ES-I3 (cell line): ENCODE data around the gene ST8SIA4.
"Not testable (repeated sequence)": the region's sequence is repeated elsewhere in the genome, so short reads cannot be mapped to it uniquely, and the experiment has no call there.

Source experiments
- H3K36me3 ChIP-seq: 2 replicates; pipeline ENCODE4 v1.6.1; 2013; ENCODE audit warnings: mild to moderate bottlenecking, low read length, control low read depth, moderate library complexity; ENCODE audit not compliant: insufficient read depth
- H3K4me1 ChIP-seq: 2 replicates; pipeline ENCODE4 v1.6.1; 2013; ENCODE audit warnings: mild to moderate bottlenecking, control low read depth, low read length; ENCODE audit not compliant: insufficient read depth
- H3K9ac ChIP-seq: 2 replicates; pipeline ENCODE4 v1.6.1; 2013; ENCODE audit warnings: low read depth, mild to moderate bottlenecking, low read length, moderate library complexity
- H3K9me3 ChIP-seq: 2 replicates; pipeline ENCODE4 v1.6.1; 2013; ENCODE audit warnings: mild to moderate bottlenecking, low read length, moderate library complexity; ENCODE audit not compliant: control insufficient read depth, insufficient read depth

The ST8SIA4 gene

GRCh38 chr5:100794218-100794617 lies 108.9 kb downstream of the ST8SIA4 start:
- no peaks in the 10 kb centered on the region; the same call in 1 of the 2 replicates for H3K4me1 ChIP-seq
- H3K36me3 ChIP-seq: no peaks in the 10 kb centered on the region
- no peaks in the 10 kb centered on the region for H3K9me3 ChIP-seq

GRCh38 chr5:100792781-100793180 lies 110.3 kb downstream of the ST8SIA4 start:
- Histone ChIP-seq H3K36me3 (no peaks in the 10 kb centered on the region), H3K4me1 (no peaks in the 10 kb centered on the region; the same call in 1 of the 2 replicates), H3K9me3 (no peaks in the 10 kb centered on the region), H3K9ac (no peak overlapping the region)

More at GRCh38 chr5:100794218-100794617, 108.9 kb downstream of the ST8SIA4 start:
- no peak overlapping the region for H3K9ac ChIP-seq

- Histone ChIP-seq H3K4me1 (no peaks in the 10 kb centered on the region; the same call in 1 of the 2 replicates), H3K9ac (no peak overlapping the region), H3K36me3 (no peaks in the 10 kb centered on the region), H3K9me3 (no peaks in the 10 kb centered on the region)
Measured at GRCh38 chr5:100791391-100791790, 111.7 kb downstream of the ST8SIA4 start.

GRCh38 chr5:100790951-100791350 lies 112.1 kb downstream of the ST8SIA4 start:
- H3K9me3 ChIP-seq: no peaks in the 10 kb centered on the region
- no peaks in the 10 kb centered on the region for H3K36me3 ChIP-seq
- H3K9ac ChIP-seq: no peak overlapping the region
- no peaks in the 10 kb centered on the region; the same call in 1 of the 2 replicates for H3K4me1 ChIP-seq

- Histone ChIP-seq H3K9ac (0 out of 2 replicates have a peak overlapping the region, but pooled peaks have one; percentile 5), H3K36me3 (no peaks in the 10 kb centered on the region), H3K4me1 (no peaks in the 10 kb centered on the region; the same call in 1 of the 2 replicates), H3K9me3 (no peaks in the 10 kb centered on the region)
Measured at GRCh38 chr5:100790170-100790665, 112.9 kb downstream of the ST8SIA4 start.

- Histone ChIP-seq H3K4me1 (no peaks in the 10 kb centered on the region; the same call in 1 of the 2 replicates), H3K9ac (no peak overlapping the region), H3K9me3 (no peaks in the 10 kb centered on the region), H3K36me3 (no peaks in the 10 kb centered on the region)
Measured at GRCh38 chr5:100789694-100790093, 113.4 kb downstream of the ST8SIA4 start.

- Histone ChIP-seq H3K9ac (no peak overlapping the region), H3K36me3 (no peaks in the 10 kb centered on the region), H3K9me3 (no peaks in the 10 kb centered on the region; the same call in 1 of the 2 replicates), H3K4me1 (no peaks in the 10 kb centered on the region; the same call in 1 of the 2 replicates)
Measured at GRCh38 chr5:100788417-100788816, 114.7 kb downstream of the ST8SIA4 start.

- Histone ChIP-seq H3K9ac (no peak overlapping the region), H3K4me1 (no peaks in the 10 kb centered on the region; the same call in 1 of the 2 replicates), H3K36me3 (no peaks in the 10 kb centered on the region), H3K9me3 (no peaks in the 10 kb centered on the region; the same call in 1 of the 2 replicates)
Measured at GRCh38 chr5:100787648-100788047, 115.4 kb downstream of the ST8SIA4 start.

GRCh38 chr5:100785536-100785935 lies 117.5 kb downstream of the ST8SIA4 start:
- not testable (repeated sequence) for H3K4me1 ChIP-seq, H3K9me3 ChIP-seq

GRCh38 chr5:100780376-100780870 lies 122.7 kb downstream of the ST8SIA4 start:
- Histone ChIP-seq H3K36me3 (no peaks in the 10 kb centered on the region), H3K9me3 (no peaks in the 10 kb centered on the region; the same call in 1 of the 2 replicates), H3K9ac (no peak overlapping the region), H3K4me1 (peaks cover 12% of the 10 kb centered on the region)

More at GRCh38 chr5:100785536-100785935, 117.5 kb downstream of the ST8SIA4 start:
- not testable (repeated sequence) for H3K9ac ChIP-seq, H3K36me3 ChIP-seq

GRCh38 chr5:100779669-100780375 lies 123.3 kb downstream of the ST8SIA4 start:
- Histone ChIP-seq H3K9me3 (no peaks in the 10 kb centered on the region; the same call in 1 of the 2 replicates), H3K36me3 (no peaks in the 10 kb centered on the region), H3K4me1 (peaks cover 12% of the 10 kb centered on the region), H3K9ac (no peak overlapping the region)

GRCh38 chr5:100777680-100778300 lies 125.3 kb downstream of the ST8SIA4 start:
- H3K9ac ChIP-seq: no peak overlapping the region
- H3K4me1 ChIP-seq: peaks cover 17% of the 10 kb centered on the region
- H3K9me3 ChIP-seq: no peaks in the 10 kb centered on the region
- no peaks in the 10 kb centered on the region for H3K36me3 ChIP-seq

- Histone ChIP-seq H3K9ac (no peak overlapping the region), H3K36me3 (no peaks in the 10 kb centered on the region), H3K9me3 (no peaks in the 10 kb centered on the region), H3K4me1 (peaks cover 24% of the 10 kb centered on the region)
Measured at GRCh38 chr5:100775533-100775855, 127.6 kb downstream of the ST8SIA4 start.

GRCh38 chr5:100772548-100772947 lies 130.5 kb downstream of the ST8SIA4 start:
- Histone ChIP-seq H3K9ac (no peak overlapping the region), H3K4me1 (peaks cover 12% of the 10 kb centered on the region), H3K36me3 (no peaks in the 10 kb centered on the region), H3K9me3 (no peaks in the 10 kb centered on the region)
